Thymus (tissue), 11 donors: ENCODE data around the gene TARBP1. TPM values are rescaled to one million over a fixed set of nuclear protein-coding genes. Genes with fewer than 3 reads are reported as not detected.
A peak's percentile ranks its signal among the peaks of the same experiment; 100 is the strongest.
"Not testable (repeated sequence)": the region's sequence is repeated elsewhere in the genome, so short reads cannot be mapped to it uniquely, and the experiment has no call there.

Experiments
- DNase-seq, 9 donors: peaks; one replicate each; pipeline ENCODE4 v3.0.0-alpha.2; 2013; ENCODE audit warnings: low spot score in 9 of 9, low read depth in 6 of 9, missing footprints in 1 of 9
- H3K27ac ChIP-seq, 2 donors: one replicate each; pipeline ENCODE4 v1.5.1; 2013; ENCODE audit warnings: control low read depth in 1 of 2, low read depth in 1 of 2, low read length in 1 of 2, mild to moderate bottlenecking in 1 of 2, moderate library complexity in 1 of 2
- H3K27me3 ChIP-seq, 2 donors: one replicate each; pipeline ENCODE4 v1.5.1; 2013; ENCODE audit warnings: low read length in 1 of 2; ENCODE audit not compliant: control insufficient read depth in 2 of 2, insufficient read depth in 1 of 2
- H3K36me3 ChIP-seq, 2 donors: one replicate each; pipeline ENCODE4 v1.5.1; 2013; ENCODE audit warnings: low read length in 1 of 2, mild to moderate bottlenecking in 1 of 2, moderate library complexity in 1 of 2; ENCODE audit not compliant: control insufficient read depth in 2 of 2, insufficient read depth in 2 of 2
- H3K4me1 ChIP-seq, 2 donors: one replicate each; pipeline ENCODE4 v1.5.1; 2013; ENCODE audit warnings: low read length in 2 of 2; ENCODE audit not compliant: control insufficient read depth in 2 of 2, insufficient read depth in 2 of 2
- H3K4me3 ChIP-seq, 2 donors: one replicate each; pipeline ENCODE4 v1.5.1; 2013; ENCODE audit warnings: low read length in 2 of 2, control low read depth in 1 of 2, mild to moderate bottlenecking in 1 of 2
- H3K9me3 ChIP-seq, 2 donors: one replicate each; pipeline ENCODE4 v1.5.1; 2013; ENCODE audit warnings: low read length in 1 of 2, mild to moderate bottlenecking in 1 of 2; ENCODE audit not compliant: control insufficient read depth in 2 of 2, insufficient read depth in 1 of 2
- WGBS: extraction: QIAGEN DNeasy Blood & Tissue Kit; methylation state at CpG from one replicate; pipeline ENCODE4 v1.1.7; 2013; 5-methylcytosine and 5-hydroxymethylcytosine counted together
- polyA plus RNA-seq: library from polyadenylated mRNA; stranded (reverse); fragments of 200-250 nt; gene quantifications from one replicate; pipeline ENCODE4 v1.2.3, GENCODE V29; 2013
- total RNA-seq: library from RNA; stranded (reverse); fragments of 120-200 nt; gene quantifications from one replicate; pipeline ENCODE4 v1.2.4, GENCODE V29; 2013
- donor health status: healthy.

Gene TARBP1
- total and polyA plus RNA-seq, 2 donors, result 29.0 to 66.3 TPM

DNA sequence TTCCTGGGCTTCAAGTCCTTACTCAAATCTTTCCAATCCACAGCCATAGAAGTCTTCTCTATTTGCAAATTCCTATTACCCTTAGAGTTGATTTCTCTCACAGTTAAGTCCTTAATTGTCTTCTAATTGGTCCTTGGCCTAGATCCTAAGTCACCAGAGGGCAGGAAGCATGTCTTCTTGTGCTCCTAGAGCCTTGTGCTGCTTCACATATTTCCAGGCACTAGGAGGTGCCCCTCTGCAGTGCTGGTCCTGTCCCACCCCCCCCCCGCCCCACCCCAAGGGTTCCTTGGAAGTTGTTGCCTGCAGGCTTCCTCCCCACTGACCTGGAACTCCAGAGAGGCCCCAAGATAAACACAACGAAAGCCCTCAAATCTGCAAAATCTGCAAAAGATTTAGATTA is 28.1 kb upstream of the TARBP1 start:
- DNase-seq, result no peak
- H3K27ac ChIP-seq, result no peak overlapping the region
- H3K27me3 ChIP-seq, result no peaks in the 10 kb centered on the region
- H3K9me3 ChIP-seq, result no peaks in the 10 kb centered on the region
- 94% methylated on average over 2 of the region's 2 CpGs for WGBS
- peaks cover 5 to 9% of the 10 kb centered on the region in 2 donors for H3K4me1 ChIP-seq
- no peak overlapping the region for H3K4me3 ChIP-seq
- no peaks in the 10 kb centered on the region for H3K36me3 ChIP-seq

DNA sequence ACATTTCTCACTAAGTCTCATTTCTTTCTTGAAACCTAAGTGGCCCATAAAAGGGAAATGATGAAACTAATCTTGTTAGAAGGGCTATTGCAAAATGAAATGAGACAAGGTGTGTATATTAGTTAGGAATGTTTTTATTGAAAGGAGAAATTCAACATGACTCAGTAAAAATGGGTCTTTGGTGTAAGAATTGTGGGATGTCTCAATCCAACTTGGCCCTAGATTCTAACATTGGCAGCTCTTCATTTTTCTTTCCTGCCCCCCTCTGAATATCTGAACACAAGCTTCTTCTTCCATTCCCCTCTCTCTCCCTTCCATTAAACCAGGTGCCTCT is 26.8 kb upstream of the TARBP1 start:
- Histone ChIP-seq H3K4me1 (peaks cover 5 to 13% of the 10 kb centered on the region in 2 donors), H3K36me3 (no peaks in the 10 kb centered on the region), H3K4me3 (no peak overlapping the region), H3K9me3 (no peaks in the 10 kb centered on the region), H3K27ac (no peak overlapping the region), H3K27me3 (no peaks in the 10 kb centered on the region)
- no peak for DNase-seq

DNA sequence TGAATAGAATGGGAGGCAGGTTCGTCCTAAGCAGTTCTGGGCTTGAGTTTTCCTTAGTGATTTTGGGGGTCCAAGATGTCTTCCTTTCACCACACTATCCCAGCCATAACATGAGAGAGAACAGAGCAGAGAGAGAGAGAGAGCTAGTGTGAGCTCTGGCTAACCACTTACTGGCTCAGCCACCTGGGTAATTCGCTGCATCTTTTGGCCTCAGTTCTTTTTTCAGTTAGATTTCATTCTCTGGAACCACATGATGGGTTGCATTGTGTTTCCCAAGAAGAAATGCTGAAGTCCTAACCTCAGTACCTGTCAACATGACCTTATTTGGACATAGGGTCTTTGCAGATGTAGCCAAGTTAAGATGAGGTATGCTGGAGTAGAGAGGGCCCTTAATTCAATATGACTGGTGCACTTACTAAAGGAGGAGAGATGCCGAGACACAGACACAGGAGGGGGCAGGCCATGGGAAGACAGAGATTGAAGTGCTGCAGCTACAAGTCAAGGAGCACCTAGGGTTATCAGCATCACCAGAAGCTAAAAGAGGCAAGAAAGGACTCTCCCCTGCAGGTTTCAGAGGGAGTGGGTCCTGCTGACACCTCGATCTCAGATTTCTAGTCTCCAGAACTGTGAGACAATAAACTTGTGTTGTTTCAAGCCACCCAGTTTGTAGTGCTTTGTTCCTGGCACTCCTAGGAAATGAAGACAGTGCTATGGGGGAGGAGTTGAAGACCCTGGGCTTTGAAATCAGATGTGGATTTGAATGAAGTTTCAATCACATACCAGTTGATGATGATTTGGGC is 26.2 kb upstream of the TARBP1 start:
- Histone ChIP-seq H3K27ac (peak overlapping the region; percentile 28 to 62), H3K4me1 (peaks cover 5 to 13% of the 10 kb centered on the region in 2 donors), H3K36me3 (no peaks in the 10 kb centered on the region), H3K9me3 (no peaks in the 10 kb centered on the region), H3K4me3 (no peak overlapping the region), H3K27me3 (no peaks in the 10 kb centered on the region)
- WGBS, result 60% methylated on average over 4 of the region's 4 CpGs
- no peak for DNase-seq

DNA sequence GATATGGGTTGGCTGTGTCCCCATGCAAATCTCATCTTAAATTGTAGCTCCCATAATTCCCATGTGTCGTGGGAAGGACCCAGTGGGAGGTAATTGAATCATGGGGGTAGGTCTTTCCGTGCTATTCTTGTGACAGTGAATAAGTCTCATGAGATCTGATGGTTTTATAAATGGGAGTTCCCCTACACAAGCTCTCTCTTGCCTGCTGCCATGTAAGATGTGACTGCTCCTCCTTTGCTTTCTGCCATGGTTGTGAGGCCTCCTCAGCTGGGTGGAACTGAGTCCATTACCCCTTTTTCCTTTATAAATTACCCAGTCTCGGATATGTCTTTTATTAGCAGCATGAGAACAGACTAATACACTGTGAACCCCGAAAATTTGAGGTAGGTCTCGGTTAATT is 25.3 kb upstream of the TARBP1 start:
- not testable (repeated sequence) for H3K9me3 ChIP-seq, DNase-seq, H3K36me3 ChIP-seq, H3K27ac ChIP-seq, H3K27me3 ChIP-seq, H3K4me3 ChIP-seq
- H3K4me1 ChIP-seq, result peaks cover 5 to 20% of the 10 kb centered on the region in 2 donors
- 86% methylated on average over 5 of the region's 5 CpGs for WGBS

DNA sequence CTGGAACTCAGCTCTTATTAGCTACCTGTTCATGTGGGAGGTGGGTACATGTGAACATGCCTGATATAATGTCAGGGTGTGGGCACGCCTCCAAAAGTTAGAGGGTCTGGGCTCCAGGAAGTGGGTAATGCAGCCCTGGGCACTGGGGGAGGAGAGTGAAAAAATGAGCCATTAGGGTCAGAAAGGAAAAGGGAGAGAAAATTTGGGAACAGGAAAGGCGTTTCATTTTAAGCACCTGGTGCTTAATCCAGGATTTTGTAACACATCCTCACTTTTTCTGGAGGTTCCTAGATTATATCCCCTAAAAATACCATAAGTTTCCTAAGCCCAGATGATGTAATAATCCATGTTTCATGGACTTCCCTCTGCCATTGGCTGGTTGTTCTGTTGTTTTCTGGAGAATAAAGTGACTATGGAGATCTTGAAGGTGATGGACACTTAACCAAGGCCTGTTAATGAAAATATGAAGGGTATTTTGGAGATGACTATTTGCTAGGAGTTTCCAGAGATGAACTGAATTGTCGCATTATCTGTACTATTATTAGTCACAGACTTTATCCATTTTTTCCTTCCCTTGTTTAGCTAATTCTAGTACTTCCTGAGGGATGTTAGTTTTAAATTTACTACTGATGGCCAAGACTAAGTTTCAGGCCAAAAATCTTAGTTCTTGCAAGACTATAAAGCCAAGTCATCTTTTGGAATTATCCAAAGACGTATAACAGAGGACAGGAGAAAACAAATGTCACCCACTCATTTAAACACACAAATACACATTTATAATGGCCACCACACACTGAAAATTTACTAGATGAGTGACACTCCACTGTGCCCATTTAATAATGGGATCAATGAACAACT is 24.4 kb upstream of the TARBP1 start:
- H3K27ac ChIP-seq, result no peak overlapping the region
- H3K27me3 ChIP-seq, result no peaks in the 10 kb centered on the region
- 97% methylated on average over 4 of the region's 4 CpGs for WGBS
- no peaks in the 10 kb centered on the region for H3K9me3 ChIP-seq
- no peak for DNase-seq
- peaks cover 7 to 26% of the 10 kb centered on the region in 2 donors for H3K4me1 ChIP-seq
- H3K4me3 ChIP-seq, result no peak overlapping the region
- no peaks in the 10 kb centered on the region for H3K36me3 ChIP-seq

DNA sequence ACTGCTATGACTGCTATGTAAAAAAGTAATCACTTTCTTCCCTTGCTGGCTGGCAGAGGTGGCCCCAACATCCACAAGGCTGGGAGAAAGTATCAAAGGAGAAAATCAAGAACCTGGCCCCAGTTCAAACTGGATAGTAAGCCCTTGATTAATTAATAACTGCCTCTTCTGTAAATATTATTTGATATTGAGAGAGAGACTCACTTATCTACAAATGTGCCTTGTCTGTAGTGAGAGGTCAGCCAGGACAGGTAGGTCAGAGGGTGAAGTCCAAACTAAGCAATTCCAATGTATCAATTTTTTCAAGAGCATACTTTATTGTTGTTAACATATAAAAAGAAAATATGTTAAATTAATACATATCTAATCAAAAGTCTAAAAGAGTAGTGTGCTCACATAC is 23.8 kb upstream of the TARBP1 start:
- Histone ChIP-seq H3K27me3 (no peaks in the 10 kb centered on the region), H3K36me3 (no peaks in the 10 kb centered on the region), H3K9me3 (no peaks in the 10 kb centered on the region), H3K4me1 (peaks cover 7 to 26% of the 10 kb centered on the region in 2 donors), H3K27ac (no peak overlapping the region), H3K4me3 (no peak overlapping the region)
- DNase-seq, result no peak

DNA sequence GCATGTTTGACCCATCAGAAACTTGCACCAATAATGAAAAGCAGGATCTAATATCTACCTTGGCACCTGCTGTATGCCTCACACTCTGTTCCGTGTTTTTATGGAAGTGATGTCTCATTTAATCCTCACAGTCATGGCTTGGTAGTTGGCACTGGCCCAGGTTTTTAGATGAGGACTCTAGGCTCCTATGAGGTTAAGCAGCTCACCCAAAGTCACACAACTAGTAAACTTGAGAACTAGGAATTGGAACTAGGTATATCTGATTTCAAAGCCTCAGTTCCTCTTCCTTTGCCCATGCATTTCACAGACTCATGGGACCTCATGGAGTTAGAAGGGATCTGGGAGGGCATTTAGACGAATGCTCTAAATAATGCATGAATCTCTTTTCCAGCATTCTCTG is 21.3 kb upstream of the TARBP1 start:
- Histone ChIP-seq H3K4me1 (peaks cover 7 to 24% of the 10 kb centered on the region in 2 donors), H3K27me3 (no peaks in the 10 kb centered on the region), H3K4me3 (no peak overlapping the region), H3K27ac (peak overlapping the region; percentile 25 to 47), H3K9me3 (no peaks in the 10 kb centered on the region), H3K36me3 (no peaks in the 10 kb centered on the region)
- peak in 1 of 9 donors; percentile 25 for DNase-seq
- WGBS, result 62% methylated on average over 2 of the region's 2 CpGs

DNA sequence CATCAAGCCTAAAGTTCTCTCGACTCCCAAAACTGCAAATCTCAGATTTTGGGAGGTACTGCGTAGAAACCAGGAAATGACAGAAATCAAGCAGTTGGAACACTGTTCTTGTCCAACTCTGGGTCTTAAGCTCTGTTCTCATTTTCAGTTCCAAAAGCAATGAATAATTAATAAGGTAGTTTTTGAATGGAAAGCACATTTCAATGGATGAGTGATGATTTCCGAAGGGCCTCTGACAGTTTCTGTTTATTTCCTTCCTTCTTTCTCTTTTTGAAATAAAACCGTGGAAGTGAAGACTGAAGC is 20.9 kb upstream of the TARBP1 start:
- 78% methylated on average over 4 of the region's 4 CpGs for WGBS
- H3K27me3 ChIP-seq, result no peaks in the 10 kb centered on the region

DNA sequence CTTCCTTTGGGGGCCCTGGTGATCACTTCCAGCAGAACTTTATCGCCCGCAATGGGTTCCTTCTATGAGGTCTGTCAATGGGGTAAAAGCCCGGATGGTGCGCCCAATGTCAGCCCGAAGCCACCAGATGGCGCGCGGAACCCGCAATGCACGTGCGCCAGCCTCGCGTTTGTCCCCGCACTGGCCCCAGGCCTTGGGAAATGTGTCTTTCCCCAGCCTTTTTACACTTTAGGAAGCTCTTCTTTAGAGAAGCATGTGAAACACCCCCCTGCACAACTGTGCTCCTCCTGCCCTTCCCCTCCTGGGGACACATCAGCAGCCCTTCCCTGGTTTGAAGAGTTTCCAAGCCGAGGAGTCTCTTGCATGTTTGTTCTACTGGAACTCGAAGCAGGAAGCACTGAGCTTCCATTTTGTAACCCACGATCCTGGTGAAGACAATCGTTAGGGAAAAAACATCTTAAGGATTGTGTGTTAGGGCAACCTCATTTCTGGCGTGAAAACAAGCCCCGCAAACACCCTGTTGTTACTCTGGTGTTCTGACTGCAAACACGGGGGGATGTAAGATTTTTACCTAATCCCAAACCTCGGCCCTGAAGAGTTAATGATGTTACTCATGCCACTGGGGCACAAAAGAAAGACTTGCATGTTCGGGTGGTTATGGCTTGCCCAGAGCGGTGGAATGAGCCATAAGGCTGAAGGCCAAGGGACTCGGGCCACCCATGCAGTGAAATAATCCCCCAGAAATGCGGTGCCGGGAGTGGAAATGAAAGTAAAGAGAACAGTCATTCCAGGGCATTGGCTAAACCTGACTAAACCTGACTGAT is 20.4 kb upstream of the TARBP1 start:
- Histone ChIP-seq H3K27ac (peak overlapping the region; percentile 71 to 72), H3K4me1 (peaks cover 2 to 17% of the 10 kb centered on the region in 2 donors), H3K9me3 (no peaks in the 10 kb centered on the region), H3K27me3 (no peaks in the 10 kb centered on the region), H3K36me3 (no peaks in the 10 kb centered on the region), H3K4me3 (no peak overlapping the region)
- peak in 7 of 9 donors; percentile 62 to 87 (median 80) for DNase-seq
- WGBS, result 40% methylated on average over 27 of the region's 27 CpGs

More for the DNA sequence above, 20.9 kb upstream of the TARBP1 start:
- no peak for DNase-seq
- Histone ChIP-seq H3K9me3 (no peaks in the 10 kb centered on the region), H3K4me1 (peaks cover 3 to 20% of the 10 kb centered on the region in 2 donors), H3K27ac (peak overlapping the region; percentile 71 to 72), H3K36me3 (no peaks in the 10 kb centered on the region), H3K4me3 (no peak overlapping the region)
